Ascending aorta (tissue), 2 donors: Measurements from ENCODE around the gene NPHP3. TPM values are rescaled to one million over a fixed set of nuclear protein-coding genes. Genes with fewer than 3 reads are reported as not detected.
A peak's percentile ranks its signal among the peaks of the same experiment; 100 is the strongest.

Experiments used
- DNase-seq, 2 donors: peaks; one replicate each; pipeline ENCODE4 v3.0.0-alpha.2; 2019; ENCODE audit warnings: low spot score in 2 of 2
- H3K27ac ChIP-seq, 2 donors: fragments of 200-600 bp; sonication (generic); one replicate each; pipeline ENCODE4 v1.5.1; 2016 to 2017; ENCODE audit warnings: mild to moderate bottlenecking in 1 of 2
- H3K27me3 ChIP-seq: fragments of 200-600 bp; sonication (generic); one replicate; pipeline ENCODE4 v1.5.1; 2017
- H3K36me3 ChIP-seq, 2 donors: fragments of 200-600 bp; sonication (generic); one replicate each; pipeline ENCODE4 v1.5.1; 2016
- H3K4me1 ChIP-seq, 2 donors: fragments of 200-600 bp; sonication (generic); one replicate each; pipeline ENCODE4 v1.5.1; 2016 to 2017; ENCODE audit warnings: mild to moderate bottlenecking in 1 of 2
- H3K4me3 ChIP-seq, 2 donors: fragments of 200-600 bp; sonication (generic); one replicate each; pipeline ENCODE4 v1.5.1; 2016 to 2017; ENCODE audit warnings: mild to moderate bottlenecking in 1 of 2
- H3K9me3 ChIP-seq, 2 donors: fragments of 200-600 bp; sonication (generic); one replicate each; pipeline ENCODE4 v1.5.1; 2016
- intact Hi-C: fragments of 100-400 bp; cut with DNase I; formaldehyde crosslinking; loops from one replicate; pipeline ENCODE4 v1.15.1; 2023
- total RNA-seq: library from RNA; depleted of rRNA; stranded (reverse); fragments of >200 nt; gene quantifications from one replicate; pipeline ENCODE4 v1.1.0, GENCODE V29; 2016
- TF ChIP-seq, protein P1 (sequence below), 3 experiments: fragments of 200-600 bp in 2 of 3; fragments of 450-650 bp in 1 of 3; sonication (generic) in 2 of 3; IDR thresholded peaks; one replicate each; pipeline ENCODE4 v1.5.1; 2016 to 2019; ENCODE audit warnings: antibody characterized with exemption in 3 of 3, mild to moderate bottlenecking in 1 of 3, moderate library complexity in 1 of 3

The NPHP3 gene
- total RNA-seq, 1 donor from 2014 or later: 11.9 TPM

GRCh38 chr3:132662212-132662611 is 60.0 kb downstream of the NPHP3 start:
- Histone ChIP-seq H3K9me3 (no peaks in the 10 kb centered on the region), H3K27ac (no peak overlapping the region), H3K27me3 (no peaks in the 10 kb centered on the region), H3K4me3 (peak overlapping the region; percentile 80 to 81), H3K36me3 (peaks cover 0 to 5% of the 10 kb centered on the region in 2 donors), H3K4me1 (peaks cover 0 to 19% of the 10 kb centered on the region in 2 donors)
- no peak for DNase-seq
- TF ChIP-seq, protein P1, sequence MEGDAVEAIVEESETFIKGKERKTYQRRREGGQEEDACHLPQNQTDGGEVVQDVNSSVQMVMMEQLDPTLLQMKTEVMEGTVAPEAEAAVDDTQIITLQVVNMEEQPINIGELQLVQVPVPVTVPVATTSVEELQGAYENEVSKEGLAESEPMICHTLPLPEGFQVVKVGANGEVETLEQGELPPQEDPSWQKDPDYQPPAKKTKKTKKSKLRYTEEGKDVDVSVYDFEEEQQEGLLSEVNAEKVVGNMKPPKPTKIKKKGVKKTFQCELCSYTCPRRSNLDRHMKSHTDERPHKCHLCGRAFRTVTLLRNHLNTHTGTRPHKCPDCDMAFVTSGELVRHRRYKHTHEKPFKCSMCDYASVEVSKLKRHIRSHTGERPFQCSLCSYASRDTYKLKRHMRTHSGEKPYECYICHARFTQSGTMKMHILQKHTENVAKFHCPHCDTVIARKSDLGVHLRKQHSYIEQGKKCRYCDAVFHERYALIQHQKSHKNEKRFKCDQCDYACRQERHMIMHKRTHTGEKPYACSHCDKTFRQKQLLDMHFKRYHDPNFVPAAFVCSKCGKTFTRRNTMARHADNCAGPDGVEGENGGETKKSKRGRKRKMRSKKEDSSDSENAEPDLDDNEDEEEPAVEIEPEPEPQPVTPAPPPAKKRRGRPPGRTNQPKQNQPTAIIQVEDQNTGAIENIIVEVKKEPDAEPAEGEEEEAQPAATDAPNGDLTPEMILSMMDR (IDR thresholded peaks at IDR 0.05): no peak
- intact Hi-C loops: no loop called here

DNA sequence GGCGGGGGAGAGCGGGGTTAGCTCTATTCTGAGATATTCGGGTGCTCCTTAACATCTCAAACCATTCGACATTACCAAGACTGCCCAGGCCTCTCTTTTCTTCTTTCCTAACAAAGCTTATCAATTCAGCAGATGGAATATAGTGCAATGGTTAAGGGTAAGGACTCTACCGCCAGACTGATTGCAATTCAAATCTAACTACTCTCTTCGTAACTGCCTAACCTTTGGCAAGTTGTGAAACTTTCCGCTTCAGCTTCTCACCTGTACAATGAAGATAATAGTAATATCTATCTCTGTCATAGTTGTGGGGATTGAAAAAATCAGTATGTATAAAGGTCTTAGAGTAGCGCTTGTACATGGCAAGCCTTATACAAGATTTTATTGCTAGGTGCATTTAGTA is 61.1 kb downstream of the NPHP3 start:
- Histone ChIP-seq H3K9me3 (no peaks in the 10 kb centered on the region), H3K27ac (peak overlapping the region; percentile 95 to 98), H3K4me1 (peaks cover 0 to 19% of the 10 kb centered on the region in 2 donors), H3K4me3 (peak overlapping the region; percentile 80 to 81), H3K36me3 (no peaks in the 10 kb centered on the region), H3K27me3 (no peaks in the 10 kb centered on the region)
- DNase-seq: no peak
- intact Hi-C loops: no loop called here
- TF ChIP-seq, protein P1 (IDR thresholded peaks at IDR 0.05): no peak

GRCh38 chr3:132660811-132661070 is 61.5 kb downstream of the NPHP3 start:
- H3K4me1 ChIP-seq: peaks cover 0 to 19% of the 10 kb centered on the region in 2 donors
- H3K36me3 ChIP-seq: no peaks in the 10 kb centered on the region
- TF ChIP-seq, protein P1 (IDR thresholded peaks at IDR 0.05): no peak
- H3K9me3 ChIP-seq: no peaks in the 10 kb centered on the region
- peak overlapping the region; percentile 95 to 98 for H3K27ac ChIP-seq
- H3K4me3 ChIP-seq: peak overlapping the region; percentile 80 to 81
- DNase-seq: no peak
- intact Hi-C loops: no loop called here
- H3K27me3 ChIP-seq: no peaks in the 10 kb centered on the region

DNA sequence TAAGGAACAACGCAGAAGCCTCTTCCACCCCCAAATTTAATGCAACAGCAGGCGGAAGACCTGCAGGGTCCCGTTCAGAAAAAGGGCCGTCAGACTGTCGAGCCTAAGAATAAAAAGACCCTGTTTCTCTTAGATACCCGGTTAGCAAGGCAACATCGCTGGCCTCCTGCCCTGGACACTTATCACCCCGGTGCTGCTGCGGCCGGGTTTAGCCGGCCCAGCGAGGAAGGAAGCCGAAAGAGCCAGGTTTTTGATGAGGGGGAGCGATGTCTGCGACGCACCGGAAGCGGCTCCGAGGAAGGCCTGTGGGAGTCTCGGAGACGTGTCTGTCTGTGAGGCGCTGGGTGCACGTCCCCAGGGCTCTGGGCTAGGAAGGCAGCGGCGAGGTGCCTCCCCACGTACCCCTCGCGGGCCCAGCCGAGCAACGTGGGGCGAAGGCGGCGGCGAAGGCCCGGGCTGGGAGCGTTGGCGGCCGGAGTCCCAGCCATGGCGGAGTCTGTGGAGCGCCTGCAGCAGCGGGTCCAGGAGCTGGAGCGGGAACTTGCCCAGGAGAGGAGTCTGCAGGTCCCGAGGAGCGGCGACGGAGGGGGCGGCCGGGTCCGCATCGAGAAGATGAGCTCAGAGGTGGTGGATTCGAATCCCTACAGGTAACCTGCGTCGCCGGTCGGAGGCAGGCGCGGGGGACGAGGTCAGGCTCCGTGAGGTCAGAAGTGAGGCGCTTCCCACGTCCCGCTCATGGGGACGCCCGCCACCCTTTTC is 62.0 kb downstream of the NPHP3 start, which contains the start of gene UBA5:
Gene UBA5 (plus strand): TSS at position 278 of the 759 bp plus-strand sequence. CDS start 209 bp downstream, at position 487.
- no peaks in the 10 kb centered on the region for H3K27me3 ChIP-seq
- H3K27ac ChIP-seq: peak within 1 kb of the TSS; percentile 95 to 98
- intact Hi-C loops: no loop called here
- peak in 1 of 2 donors; percentile 83 for DNase-seq
- peaks cover 0 to 19% of the 10 kb centered on the region in 2 donors for H3K4me1 ChIP-seq
- no peaks in the 10 kb centered on the region for H3K9me3 ChIP-seq
- peak within 1 kb of the TSS; percentile 80 to 81 for H3K4me3 ChIP-seq
- H3K36me3 ChIP-seq: no peaks in the 10 kb centered on the region
- TF ChIP-seq, protein P1 (IDR thresholded peaks at IDR 0.05): no peak

- Histone ChIP-seq H3K4me3 (peak within 1 kb of the TSS; percentile 80 to 81), H3K4me1 (peaks cover 0 to 19% of the 10 kb centered on the region in 2 donors), H3K27ac (peak within 1 kb of the TSS; percentile 95 to 98), H3K36me3 (no peaks in the 10 kb centered on the region), H3K27me3 (no peaks in the 10 kb centered on the region), H3K9me3 (no peaks in the 10 kb centered on the region)
- TF ChIP-seq, protein P1 (IDR thresholded peaks at IDR 0.05): peak in 2 of 3 experiments; percentile 66 to 67
- intact Hi-C loops: loop anchor here (1.0 kb wide), 2 partner anchors 63 to 914 kb away; partner anchors contain the start of genes CDV3 and NPHP3
- peak; percentile 56 to 85 for DNase-seq
Measured at GRCh38 chr3:132659365-132660051, 62.7 kb downstream of the NPHP3 start, which contains the start of gene ACAD11. Gene ACAD11 (minus strand): TSS chr3:132659809. CDS start chr3:132659751, 58 bp downstream.
